C4-2B (cell line): ENCODE data around the gene SNX24.

Experiments
- CTCF ChIP-seq: fragments of 450-650 bp; conservative IDR thresholded peaks from 2 replicates; pipeline ENCODE4 v1.5.1; 2017; ENCODE audit warnings: mild to moderate bottlenecking
- ZFX ChIP-seq: fragments of 450-650 bp; IDR thresholded peaks from 2 replicates; pipeline ENCODE4 v1.6.1; 2017

- TF ChIP-seq CTCF: no peak
- TF ChIP-seq ZFX: no peak
Measured at GRCh38 chr5:122933956-122934355, 88.5 kb downstream of the SNX24 start.
